ENCODE data around the gene FLT3LG. TPM values are rescaled to one million over a fixed set of nuclear protein-coding genes. Genes with fewer than 3 reads are reported as not detected.
A peak's percentile ranks its signal among the peaks of the same experiment; 100 is the strongest.

FLT3LG gene
- total and polyA plus RNA-seq, 9 of the 15 experiments (the other 6 are each of a cell fraction or from before 2014, with no cell fraction given) = 0.31 to 6.4 (median 1.1) TPM

GRCh38 chr19:49492573-49493405 is 18.8 kb downstream of the FLT3LG start (continued):
- TF ChIP-seq, protein P1, sequence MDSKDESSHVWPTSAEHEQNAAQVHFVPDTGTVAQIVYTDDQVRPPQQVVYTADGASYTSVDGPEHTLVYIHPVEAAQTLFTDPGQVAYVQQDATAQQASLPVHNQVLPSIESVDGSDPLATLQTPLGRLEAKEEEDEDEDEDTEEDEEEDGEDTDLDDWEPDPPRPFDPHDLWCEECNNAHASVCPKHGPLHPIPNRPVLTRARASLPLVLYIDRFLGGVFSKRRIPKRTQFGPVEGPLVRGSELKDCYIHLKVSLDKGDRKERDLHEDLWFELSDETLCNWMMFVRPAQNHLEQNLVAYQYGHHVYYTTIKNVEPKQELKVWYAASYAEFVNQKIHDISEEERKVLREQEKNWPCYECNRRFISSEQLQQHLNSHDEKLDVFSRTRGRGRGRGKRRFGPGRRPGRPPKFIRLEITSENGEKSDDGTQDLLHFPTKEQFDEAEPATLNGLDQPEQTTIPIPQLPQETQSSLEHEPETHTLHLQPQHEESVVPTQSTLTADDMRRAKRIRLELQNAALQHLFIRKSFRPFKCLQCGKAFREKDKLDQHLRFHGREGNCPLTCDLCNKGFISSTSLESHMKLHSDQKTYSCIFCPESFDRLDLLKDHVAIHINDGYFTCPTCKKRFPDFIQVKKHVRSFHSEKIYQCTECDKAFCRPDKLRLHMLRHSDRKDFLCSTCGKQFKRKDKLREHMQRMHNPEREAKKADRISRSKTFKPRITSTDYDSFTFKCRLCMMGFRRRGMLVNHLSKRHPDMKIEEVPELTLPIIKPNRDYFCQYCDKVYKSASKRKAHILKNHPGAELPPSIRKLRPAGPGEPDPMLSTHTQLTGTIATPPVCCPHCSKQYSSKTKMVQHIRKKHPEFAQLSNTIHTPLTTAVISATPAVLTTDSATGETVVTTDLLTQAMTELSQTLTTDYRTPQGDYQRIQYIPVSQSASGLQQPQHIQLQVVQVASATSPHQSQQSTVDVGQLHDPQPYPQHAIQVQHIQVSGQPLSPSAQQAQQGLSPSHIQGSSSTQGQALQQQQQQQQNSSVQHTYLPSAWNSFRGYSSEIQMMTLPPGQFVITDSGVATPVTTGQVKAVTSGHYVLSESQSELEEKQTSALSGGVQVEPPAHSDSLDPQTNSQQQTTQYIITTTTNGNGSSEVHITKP (IDR thresholded peaks at IDR 0.05; ENCODE audit: partially characterized antibody) = no peak
- TF ChIP-seq NCOA1 (IDR thresholded peaks at IDR 0.05; ENCODE audit: low read depth) (no peak), HDAC8 (tag; IDR thresholded peaks at IDR 0.05) (no peak), PTTG1 (tag; IDR thresholded peaks at IDR 0.05; ENCODE audit: low read depth) (no peak), ZSCAN29 (IDR thresholded peaks at IDR 0.05) (0 out of 2 replicates have a peak, but pooled peaks have one; percentile 48), POLR2AphosphoS2 (IDR thresholded peaks at IDR 0.05; ENCODE audit: low read length) (peak; percentile 100), NFIC (IDR thresholded peaks at IDR 0.05) (no peak; the same call in none of the 2 replicates), MCM3 (IDR thresholded peaks at IDR 0.05) (no peak), GTF2F1 (IDR thresholded peaks at IDR 0.05; ENCODE audit: low read depth, low read length) (no peak), ZNF197 (CRISPR knock-in tag; IDR thresholded peaks at IDR 0.05; ENCODE audit: low read depth) (no peak), TAL1 (IDR thresholded peaks at IDR 0.05) (no peak), PHF20 (IDR thresholded peaks at IDR 0.05; ENCODE audit: partially characterized antibody) (no peak), HMGN3 (IDR thresholded peaks at IDR 0.05; ENCODE audit: borderline replicate concordance, extremely low read depth, insufficient read length, low read depth, low read length) (no peak), CBFB (CRISPR knock-in tag; IDR thresholded peaks at IDR 0.05) (no peak), MXI1 (IDR thresholded peaks at IDR 0.05; ENCODE audit: low read depth, low read length) (no peak; the same call in 1 of the 2 replicates), SRF (CRISPR knock-in tag; IDR thresholded peaks at IDR 0.05) (no peak), CAMTA2 (CRISPR knock-in tag; conservative IDR thresholded peaks at IDR 0.05) (peak; percentile 67), SMC3 (conservative IDR thresholded peaks at IDR 0.05; ENCODE audit: insufficient read depth, low read depth, low read length) (no peak)
- TF ChIP-seq, protein P2, sequence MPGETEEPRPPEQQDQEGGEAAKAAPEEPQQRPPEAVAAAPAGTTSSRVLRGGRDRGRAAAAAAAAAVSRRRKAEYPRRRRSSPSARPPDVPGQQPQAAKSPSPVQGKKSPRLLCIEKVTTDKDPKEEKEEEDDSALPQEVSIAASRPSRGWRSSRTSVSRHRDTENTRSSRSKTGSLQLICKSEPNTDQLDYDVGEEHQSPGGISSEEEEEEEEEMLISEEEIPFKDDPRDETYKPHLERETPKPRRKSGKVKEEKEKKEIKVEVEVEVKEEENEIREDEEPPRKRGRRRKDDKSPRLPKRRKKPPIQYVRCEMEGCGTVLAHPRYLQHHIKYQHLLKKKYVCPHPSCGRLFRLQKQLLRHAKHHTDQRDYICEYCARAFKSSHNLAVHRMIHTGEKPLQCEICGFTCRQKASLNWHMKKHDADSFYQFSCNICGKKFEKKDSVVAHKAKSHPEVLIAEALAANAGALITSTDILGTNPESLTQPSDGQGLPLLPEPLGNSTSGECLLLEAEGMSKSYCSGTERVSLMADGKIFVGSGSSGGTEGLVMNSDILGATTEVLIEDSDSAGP (CRISPR knock-in tag; IDR thresholded peaks at IDR 0.05) = no peak
- TF ChIP-seq, protein P3, sequence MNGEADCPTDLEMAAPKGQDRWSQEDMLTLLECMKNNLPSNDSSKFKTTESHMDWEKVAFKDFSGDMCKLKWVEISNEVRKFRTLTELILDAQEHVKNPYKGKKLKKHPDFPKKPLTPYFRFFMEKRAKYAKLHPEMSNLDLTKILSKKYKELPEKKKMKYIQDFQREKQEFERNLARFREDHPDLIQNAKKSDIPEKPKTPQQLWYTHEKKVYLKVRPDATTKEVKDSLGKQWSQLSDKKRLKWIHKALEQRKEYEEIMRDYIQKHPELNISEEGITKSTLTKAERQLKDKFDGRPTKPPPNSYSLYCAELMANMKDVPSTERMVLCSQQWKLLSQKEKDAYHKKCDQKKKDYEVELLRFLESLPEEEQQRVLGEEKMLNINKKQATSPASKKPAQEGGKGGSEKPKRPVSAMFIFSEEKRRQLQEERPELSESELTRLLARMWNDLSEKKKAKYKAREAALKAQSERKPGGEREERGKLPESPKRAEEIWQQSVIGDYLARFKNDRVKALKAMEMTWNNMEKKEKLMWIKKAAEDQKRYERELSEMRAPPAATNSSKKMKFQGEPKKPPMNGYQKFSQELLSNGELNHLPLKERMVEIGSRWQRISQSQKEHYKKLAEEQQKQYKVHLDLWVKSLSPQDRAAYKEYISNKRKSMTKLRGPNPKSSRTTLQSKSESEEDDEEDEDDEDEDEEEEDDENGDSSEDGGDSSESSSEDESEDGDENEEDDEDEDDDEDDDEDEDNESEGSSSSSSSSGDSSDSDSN (IDR thresholded peaks at IDR 0.05; ENCODE audit: borderline replicate concordance in 1 of 2, low read depth in 2 of 2, low read length in 2 of 2) = no peak
